ENCODE measurements around the gene RACGAP1.
"Not testable (repeated sequence)": the region's sequence is repeated elsewhere in the genome, so short reads cannot be mapped to it uniquely, and the experiment has no call there.

Gene RACGAP1

DNA sequence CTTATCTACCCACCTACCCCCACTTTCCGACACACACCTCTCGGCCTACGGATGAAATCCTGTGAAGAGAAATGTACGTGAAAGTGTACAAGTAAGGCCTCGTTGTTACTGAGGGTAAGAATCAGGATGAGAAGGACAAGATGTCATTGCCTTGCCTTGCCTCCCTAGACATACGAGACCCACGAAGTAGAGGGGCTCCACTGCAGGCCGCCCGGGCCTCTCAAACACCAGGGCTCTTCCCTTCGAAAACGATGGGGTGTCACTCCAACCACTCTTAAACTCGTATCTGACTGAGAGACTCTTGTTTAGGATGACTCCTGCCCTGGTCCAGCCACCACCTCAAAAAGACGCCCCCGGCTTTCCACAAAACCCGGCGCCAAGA, 498 bp downstream of the RACGAP1 start:
- DNase-seq, result no peak

DNA sequence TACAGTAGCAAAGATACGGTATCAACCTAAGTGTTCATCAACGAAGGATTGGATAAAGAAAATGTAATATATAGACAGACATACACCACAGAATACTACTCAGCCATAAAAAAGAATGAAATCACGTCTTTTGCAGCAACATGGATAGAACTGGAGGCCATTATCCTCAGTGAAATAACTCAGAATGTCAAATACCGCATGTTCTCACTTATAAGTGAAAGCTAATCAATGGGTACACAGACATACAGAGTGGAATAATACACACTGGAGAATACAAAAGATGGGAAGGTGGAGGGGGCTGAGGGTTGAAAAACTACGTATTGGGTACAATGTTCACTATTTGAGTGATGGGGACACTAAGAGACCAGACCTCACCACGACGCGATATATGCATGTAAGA, 1.1 kb downstream of the RACGAP1 start:
- DNase-seq, result no peak

DNA sequence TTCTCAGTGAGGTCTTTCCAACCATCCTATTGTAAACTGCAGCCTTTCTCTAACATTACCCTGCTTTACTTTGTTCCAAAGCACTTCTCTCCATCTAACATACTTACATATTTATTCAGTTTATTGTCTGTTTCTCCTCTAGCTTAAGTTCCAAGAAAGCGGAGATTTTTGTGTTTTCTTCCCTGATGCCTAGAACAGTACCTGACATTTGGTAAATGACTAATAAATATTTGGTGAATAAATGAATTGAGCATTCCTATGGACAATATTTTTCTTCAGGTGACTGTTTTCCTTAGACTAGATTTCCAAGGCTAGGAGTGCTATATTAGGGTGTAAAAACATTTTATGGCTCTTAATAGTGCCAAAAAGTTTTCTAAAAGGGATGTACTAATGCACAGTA, 2.4 kb downstream of the RACGAP1 start:
- DNase-seq, result no peak

DNA sequence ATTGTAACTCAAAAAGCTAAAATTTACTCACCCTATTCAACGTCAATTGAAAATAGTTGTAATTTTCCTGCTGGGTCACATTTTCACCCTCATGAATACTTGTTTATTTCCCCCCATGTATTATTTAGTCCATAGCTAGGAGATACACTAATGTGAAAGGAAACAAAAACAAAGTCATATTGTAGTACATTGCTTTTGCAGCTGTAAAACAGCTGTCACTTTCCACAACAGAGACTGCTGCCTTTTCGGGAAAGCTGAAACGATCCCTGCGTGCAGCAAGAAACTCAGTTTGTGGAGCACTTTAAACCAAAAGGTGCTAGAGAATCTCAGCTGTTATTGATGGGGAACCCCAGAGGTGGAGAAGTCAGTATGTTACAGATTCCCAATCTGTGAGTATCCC, 4.3 kb downstream of the RACGAP1 start:
- no peak for DNase-seq

DNA sequence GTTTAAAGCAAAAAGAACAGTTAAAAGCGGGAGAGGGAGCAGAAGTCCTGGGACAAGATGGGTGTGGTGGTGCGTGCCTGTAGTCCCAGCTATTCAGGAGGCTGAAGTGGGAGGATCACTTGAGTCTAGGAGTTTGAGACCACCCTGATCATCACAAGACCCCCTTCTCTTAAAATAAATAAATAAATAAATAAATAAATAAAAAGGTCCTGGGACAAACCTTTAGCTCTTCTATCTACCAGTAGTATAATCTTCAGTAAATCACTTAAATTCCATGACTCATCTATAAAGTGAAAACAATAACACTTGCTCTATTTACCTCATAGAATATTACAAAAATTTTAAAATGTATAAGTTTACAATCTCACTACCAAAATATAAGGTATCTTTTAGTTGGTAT, 5.8 kb downstream of the RACGAP1 start:
- no peak for DNase-seq

DNA sequence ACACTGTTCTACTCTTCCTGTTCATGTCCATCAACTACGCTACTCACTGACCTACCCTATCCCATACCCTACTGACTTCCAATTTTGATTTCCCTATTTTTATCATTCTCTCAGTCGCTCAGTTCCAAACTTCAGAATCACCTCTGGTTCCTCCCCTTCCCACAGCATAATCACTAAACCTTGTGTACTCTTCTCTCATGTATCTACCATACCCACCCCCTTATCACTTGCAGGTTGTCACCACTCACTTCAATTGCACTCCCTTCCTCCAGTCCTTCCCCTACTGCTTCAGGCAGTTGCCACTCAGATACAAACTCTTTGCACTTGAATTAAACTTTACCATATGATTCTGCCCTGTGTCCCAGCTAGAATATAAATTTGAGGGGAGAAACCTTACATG, 6.3 kb downstream of the RACGAP1 start:
- no peak for DNase-seq

DNA sequence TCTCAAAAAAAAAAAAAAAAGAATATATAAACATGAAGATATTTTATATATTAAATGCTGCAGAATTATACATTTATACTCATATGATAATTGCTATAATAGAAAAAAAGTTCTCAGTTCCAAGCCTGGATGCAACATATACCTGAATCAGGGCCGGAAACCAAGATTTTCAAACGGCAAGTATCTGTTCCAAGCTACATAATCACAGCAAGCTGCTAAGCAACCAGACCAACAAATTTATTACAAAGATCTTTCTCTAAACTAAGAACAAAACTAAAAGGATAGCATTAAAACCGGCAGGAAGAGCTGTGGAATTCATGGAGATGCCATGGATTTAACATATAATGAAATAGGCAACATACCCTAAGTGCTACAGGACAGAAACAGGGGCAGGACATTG, 7.1 kb downstream of the RACGAP1 start:
- no peak for DNase-seq

DNA sequence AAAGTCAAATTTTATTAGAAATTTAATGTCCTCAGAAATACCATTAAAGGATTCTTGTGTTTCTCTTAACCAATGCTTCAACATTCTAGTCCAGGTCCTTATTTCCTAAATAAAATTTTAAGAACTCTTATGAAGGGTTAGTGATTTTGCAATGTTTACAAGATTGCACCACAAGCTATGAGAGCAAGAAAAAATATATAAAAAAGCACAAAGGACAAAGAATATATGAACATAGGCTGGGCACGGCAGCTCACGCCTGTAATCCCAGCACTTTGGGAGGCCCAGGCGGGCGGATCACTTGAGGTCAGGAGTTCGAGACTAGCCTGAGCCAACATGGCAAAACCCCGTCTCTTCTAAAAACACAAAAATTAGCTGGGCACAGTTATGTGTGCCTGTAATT, 7.7 kb downstream of the RACGAP1 start:
- DNase-seq, result no peak

DNA sequence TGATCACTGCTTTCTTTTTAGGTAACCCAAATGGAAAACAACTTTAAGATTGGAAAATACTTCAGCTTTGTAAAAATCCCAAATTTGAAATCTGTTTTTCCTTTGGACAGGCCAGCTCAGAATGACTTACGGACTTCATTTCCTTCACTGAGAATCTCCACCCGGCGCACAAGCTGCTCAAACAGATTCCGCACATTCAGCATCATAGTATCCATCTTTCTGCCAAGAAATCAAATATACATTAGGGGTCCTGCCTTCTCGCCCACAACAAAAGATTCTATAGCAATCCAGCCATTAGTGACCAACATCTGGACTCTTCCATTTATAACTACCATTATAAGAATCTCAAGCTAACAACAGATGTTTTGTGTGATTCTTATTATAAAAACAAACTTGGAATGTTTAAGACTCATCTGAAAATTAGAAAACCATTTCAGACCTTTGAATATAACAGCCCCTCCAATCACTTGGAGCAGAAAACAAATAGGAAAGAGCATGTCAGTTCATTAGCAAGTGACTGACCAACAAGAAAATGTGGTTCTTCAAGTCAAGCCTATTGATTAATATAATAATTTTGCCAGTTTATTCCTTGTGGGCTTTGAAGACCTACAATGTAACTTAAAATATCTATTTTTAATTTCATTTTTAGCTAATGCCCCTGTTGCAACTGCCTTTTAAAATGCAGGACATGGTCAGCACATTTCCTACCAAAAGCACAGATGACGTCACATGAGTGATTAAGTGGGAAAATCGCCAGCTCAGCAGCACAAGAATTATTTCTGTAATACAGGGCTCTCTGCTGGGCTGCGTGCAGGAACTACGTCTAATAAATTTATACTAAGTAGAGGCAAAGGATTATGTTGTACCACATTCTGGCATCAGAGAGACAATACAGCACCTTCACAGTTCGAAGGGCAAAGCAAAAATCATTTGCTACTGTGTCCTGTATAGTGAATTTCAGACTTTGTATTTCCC, 8.5 kb downstream of the RACGAP1 start:
- no peak for DNase-seq

DNA sequence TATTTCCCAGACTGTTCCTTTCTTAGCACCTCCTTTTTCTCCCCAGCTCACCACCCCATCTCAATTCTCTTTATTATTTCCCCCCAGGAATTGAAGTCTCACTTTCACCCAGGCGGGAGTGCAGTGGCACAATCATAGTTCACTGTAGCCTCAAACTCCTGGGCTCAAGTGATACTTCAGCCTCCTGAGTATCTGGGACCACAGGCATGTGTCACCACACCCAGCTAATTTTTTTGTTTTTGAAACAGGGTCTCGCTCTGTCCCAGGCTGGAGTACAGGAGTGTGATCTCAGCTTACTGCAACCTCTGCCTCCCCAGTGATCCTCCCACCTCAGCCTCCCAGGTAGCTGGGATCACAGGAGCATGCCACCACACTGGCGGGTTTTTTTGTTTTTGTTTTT, 11.0 kb downstream of the RACGAP1 start:
- DNase-seq, result no peak

DNA sequence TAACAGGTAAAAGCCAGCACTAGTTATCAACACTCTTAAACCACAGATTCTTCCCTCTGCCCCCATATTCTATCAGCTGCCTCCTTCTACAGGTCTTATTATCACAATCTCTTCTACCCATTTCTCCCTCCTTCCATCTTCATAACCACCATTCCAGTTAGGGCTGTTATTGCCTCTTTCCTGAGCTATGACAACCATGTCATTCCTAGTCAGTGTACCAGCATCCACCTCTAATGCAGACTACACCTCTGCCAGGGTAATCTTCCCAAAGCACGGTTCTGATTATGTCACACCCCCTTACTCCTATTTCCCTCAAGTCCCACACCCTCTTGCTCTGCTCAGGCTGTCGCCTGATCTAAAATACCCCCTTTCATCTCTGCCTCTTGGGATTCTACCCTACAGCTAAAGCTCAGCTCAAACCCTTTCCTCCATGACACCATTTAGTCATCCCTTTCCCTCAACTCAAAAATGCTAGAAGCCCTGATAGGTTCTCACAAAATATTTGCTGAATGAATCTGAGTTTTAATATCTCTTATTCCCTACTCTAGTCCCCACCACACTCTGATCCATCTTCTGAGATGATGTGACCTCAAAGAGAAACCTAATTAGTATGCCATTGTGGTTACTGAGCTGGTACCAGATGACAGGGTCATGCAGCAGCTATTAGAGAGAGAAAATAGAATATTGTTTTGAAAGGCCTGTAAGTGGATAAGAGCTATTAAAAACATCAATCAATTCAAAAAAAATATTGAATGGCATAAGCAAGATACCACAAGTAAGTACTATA, 11.7 kb downstream of the RACGAP1 start:
- no peak for DNase-seq

DNA sequence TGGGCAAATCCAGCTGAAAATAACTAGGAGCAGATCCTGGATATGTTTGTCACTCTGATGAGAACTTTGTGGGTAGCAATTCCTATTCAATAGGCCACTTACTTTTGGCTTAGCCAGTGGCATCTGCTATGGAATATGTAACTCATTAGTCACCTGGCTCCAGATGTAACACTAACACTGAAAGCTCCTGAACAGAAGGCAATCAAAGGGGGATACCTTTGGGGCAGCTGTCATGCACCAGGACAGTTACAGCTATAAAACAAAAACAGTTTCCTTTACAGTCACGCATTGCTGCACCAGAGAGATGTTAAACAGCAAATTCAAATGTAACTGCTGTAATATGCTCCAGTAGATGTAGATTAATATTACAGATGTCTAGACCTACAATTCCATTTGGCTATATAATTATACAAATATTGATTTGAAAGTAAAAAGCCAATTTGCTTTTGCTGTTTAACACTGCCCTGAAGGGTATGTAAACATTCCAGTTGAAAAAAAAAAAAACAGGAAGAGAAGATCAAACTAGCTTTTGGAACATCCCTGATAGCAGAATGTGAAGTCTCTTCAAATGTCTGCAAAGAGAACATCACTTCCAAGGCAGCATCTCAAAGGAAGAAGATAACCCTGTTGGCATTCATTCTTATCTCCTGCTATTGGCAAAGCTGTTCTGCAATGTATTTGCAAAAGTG, 18.4 kb downstream of the RACGAP1 start:
- DNase-seq, result no peak

DNA sequence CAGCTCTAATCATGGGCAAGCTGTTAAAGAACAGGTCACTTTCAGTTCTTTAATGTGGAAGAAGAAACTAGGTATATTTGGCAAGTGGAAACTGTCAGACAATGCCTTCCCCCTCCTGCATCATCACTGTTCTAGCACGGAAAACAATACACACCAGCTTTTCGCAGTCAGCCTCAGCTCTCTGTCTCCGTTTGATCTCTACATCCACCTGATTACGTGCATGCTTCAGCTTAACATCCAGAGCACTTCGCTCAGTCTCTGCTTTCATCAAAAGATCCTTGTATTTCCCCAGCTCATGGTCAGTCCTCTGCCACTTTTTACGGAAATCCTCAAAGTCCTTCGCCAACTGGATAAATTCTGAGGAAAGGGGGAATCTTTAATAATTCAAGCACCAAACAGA, 19.0 kb downstream of the RACGAP1 start:
- no peak for DNase-seq

DNA sequence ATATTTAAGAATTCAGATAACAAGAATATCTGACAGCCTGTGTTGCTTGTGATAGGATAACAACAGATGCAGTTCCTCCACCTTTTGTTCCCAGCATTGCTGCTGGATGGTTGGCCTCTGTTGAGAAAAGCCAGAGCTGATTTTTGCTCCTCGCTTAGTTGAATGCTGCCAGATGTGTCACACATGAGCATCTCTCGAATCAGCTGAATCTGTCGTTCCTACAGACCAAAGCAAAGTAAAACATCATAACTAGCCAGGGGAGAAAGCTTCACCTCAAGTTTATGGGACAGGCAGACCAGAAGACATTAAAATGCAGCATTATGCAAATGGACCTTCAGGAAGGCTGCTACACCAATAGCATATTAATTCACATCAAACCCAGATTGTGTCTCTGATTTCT, 20.1 kb downstream of the RACGAP1 start:
- DNase-seq, result no peak

DNA sequence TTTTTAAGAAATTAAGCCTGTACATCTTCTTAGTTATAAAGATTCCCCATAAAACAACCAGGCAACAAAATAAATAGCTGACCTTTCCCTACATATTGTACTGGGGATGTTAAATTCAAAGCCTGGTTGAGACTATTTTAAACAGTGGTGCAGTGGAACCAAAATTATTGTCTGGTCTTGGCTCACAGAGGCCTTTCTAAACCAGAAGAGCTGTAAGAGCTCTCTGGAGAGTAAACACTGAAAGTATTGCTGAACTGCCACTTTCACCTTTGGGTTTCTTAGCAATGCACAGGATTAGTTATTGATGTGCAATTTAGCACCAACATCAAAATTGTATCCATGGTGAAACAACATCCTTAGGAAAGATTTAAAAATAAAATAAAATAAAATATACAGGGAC, 20.6 kb downstream of the RACGAP1 start:
- no peak for DNase-seq

DNA sequence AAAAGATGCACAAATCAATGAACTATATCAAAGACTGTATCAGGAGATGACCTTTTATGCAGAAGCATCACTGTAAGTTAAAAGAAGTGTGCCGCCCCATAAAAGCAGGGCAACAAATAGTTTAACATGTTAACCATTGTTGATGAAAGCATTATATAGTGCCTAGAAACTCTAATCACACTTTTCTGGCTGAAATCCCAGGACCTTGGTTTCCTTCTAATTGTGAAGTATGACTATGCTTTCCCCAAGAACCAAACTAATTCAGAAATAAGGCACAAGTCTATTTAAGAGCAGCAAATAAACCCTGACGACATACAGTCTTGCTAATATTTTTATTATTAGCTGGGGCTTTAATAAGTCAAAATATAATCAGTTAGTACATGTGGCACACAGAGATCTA, 21.7 kb downstream of the RACGAP1 start:
- no peak for DNase-seq

DNA sequence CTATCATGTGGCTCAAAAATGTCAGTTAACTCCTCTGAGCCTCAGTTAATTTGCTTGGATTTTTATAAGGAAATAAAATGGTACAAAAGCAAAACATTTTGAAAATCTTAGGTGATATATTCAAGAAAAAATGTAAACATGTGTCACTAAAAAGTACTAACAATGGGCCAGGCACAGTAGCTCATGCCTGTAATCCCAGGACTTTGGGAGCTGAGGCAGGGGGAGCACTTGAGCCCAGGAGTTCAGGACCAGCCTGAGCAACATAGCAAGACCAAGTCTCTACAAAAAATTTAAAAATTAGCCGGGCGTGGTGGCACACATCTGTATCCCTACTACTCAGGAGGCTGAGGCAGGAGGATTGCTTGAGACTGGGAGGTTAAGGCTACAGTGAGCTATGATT, 26.8 kb downstream of the RACGAP1 start:
- DNase-seq, result no peak

DNA sequence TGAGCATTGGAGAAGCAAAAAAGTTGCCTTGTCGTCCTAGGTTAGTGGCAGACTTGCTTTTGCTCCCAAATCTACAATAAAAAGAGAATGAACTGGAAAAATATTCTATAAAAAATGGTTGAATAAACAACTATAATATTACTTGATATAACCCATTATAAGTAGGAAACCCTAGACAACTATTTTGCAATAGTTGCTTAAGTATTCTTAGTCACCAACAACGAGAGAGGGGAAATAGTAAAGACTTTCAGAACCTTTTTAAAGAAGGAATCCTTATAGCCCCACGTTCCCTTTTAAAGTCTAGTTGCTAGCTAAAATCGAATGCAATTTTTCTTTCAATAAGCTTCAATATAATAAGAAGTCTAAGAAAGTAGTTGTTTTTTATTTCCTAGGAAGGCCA, 35.0 kb downstream of the RACGAP1 start:
- DNase-seq, result no peak

DNA sequence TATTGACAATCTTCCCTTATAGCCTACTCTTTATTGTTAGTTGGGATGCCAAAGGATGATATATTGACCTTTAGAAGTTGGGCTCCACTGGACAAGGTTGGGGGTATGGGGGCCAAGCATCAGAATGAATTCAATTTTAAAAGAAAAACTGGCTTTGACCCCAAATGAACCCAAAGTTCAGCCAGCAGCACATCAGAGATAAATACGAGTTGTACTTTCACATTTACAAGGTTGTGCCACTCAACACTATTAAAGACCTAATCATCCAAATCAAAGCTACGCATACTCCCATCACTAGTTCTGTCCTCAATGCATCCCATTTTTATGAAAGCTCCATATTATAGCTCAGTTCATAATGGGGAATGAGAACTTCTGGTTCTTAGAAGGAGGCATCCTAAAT, 35.9 kb downstream of the RACGAP1 start:
- DNase-seq, result not testable (repeated sequence)

DNA sequence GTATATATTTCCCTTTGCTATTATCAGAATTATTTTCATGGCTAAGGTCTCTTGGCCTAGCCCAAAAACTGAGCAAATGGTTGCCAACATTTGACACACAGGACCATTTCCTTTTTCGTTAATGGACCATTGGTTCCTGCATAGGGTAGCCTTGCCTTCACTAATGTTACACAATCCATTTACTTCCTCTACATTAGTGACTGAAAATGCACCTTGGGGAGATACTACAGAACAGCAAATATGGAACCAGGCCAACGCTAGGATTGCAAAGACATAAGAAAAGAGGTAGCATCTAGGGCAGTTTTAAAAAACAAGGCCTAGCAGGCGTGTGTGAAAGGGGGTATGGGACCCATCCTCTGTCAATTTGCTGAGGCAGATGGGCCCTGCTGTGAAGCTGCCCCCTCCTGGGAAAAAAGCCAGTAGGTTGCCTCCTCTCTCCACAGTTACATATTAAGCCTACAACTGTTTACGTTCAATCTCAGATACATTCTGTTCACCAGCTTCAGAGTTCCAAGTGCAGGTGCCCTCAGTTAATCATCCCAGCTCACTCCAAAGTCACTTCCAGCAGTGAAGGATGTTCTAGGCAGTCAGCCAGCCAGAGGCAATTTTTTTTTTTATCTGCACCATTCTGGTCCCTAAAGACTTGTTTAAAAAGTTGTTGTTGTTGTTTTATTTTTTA, 37.5 kb downstream of the RACGAP1 start:
- no peak for DNase-seq

DNA sequence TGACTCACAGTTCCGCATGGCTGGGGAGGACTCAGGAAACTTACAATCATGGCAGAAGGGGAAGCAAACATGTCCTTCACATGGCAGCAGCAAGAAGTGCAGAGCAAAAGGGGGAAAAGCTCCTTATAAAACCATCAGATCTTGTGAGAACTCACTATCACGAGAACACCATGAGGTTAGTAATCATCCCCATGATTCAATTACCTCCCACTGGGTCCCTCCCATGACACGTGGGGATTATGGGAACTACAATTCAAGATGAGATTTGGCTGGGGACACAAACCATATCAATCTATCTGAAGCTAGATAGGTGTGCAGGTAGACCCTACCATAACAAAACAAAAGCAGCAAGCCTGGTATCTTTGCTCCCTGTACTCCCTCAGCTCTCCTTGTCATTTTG, 38.8 kb downstream of the RACGAP1 start:
- DNase-seq, result not testable (repeated sequence)

DNA sequence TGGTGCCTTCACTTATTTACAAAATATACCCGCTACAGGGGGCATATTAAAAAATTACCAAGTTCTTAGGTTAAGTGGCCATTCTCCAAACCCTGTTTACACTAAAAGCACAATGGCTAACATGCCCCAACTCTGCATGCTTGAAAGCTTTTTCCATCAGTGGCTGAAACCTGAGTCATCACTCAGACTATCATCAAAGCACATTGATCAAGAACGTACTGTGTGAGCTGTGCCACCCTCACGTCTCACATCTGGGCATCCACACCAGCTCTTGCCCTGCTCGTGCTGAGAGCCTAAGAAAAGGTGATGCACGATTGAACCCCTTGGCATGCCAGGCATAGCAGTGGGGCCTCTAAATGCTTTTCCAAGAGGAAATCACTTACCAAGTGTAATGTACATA, 39.3 kb downstream of the RACGAP1 start:
- no peak for DNase-seq
